ENCODE data around the gene GAB4. TPM values are rescaled to one million over a fixed set of nuclear protein-coding genes. Genes with fewer than 3 reads are reported as not detected.

The GAB4 gene
- total and polyA plus RNA-seq, 2 donors (not counting 3 experiments of a cell fraction or from before 2014, with no cell fraction given), result not detected

- POLR2A ChIA-PET, result no interaction called here
- FAIRE-seq, result no peak
These were observed 85.3 kb downstream of the GAB4 start for GRCh38 chr22:16922706-16923105.

GRCh38 chr22:16922076-16922475 is 85.9 kb downstream of the GAB4 start:
- no TSS peak for BruUV-seq (replicated peaks)
- Histone ChIP-seq H3K36me3 (ENCODE audit: control insufficient read depth in 2 of 2, extremely low read depth in 1 of 2, insufficient read depth in 2 of 2, low read length in 2 of 2) (no peaks in the 10 kb centered on the region), H4K20me1 (replicated peaks; ENCODE audit: control insufficient read depth, extremely low read depth, insufficient read depth, low read length) (no peaks in the 10 kb centered on the region), H3K27me3 (ENCODE audit: control insufficient read depth in 2 of 2, insufficient read depth in 2 of 2, low read length in 2 of 2) (peaks cover 0 to 2% of the 10 kb centered on the region in 2 experiments), H3K79me2 (ENCODE audit: control insufficient read depth, insufficient read depth, low read length) (no peaks in the 10 kb centered on the region), H3K9me3 (replicated peaks; ENCODE audit: control insufficient read depth, insufficient read depth, low read length) (no peaks in the 10 kb centered on the region), H2AFZ (ENCODE audit: low read depth, low read length) (no peak overlapping the region), H3K4me2 (ENCODE audit: insufficient read depth, low read length) (no peak overlapping the region), H3K27ac (ENCODE audit: insufficient read depth, low read depth, low read length) (no peak overlapping the region), H3K4me3 (replicated peaks in 1 of 3; ENCODE audit: insufficient read depth in 1 of 3, low read depth in 1 of 3, low read length in 3 of 3) (no peak overlapping the region), H3K9ac (replicated peaks; ENCODE audit: extremely low read depth, insufficient read depth, low read length) (no peak overlapping the region), H3K9me1 (replicated peaks; ENCODE audit: control insufficient read depth, extremely low read depth, insufficient read depth, low read length) (no peaks in the 10 kb centered on the region), H3K4me1 (ENCODE audit: control insufficient read depth, extremely low read depth, insufficient read depth, low read length) (no peaks in the 10 kb centered on the region)
- FAIRE-seq, result no peak
- POLR2A ChIA-PET, result no interaction called here
- TF ChIP-seq MYC (IDR thresholded peaks at IDR 0.05; ENCODE audit: low read depth, low read length) (no peak), MAX (IDR thresholded peaks at IDR 0.05; ENCODE audit: insufficient read depth, insufficient read length) (no peak), CTCF (IDR thresholded peaks at IDR 0.05; ENCODE audit: extremely low read depth in 1 of 2, insufficient read depth in 1 of 2, low read depth in 1 of 2, low read length in 2 of 2) (no peak), POLR2AphosphoS5 (IDR thresholded peaks at IDR 0.05; ENCODE audit: insufficient read depth, low read depth, low read length) (no peak), EZH2 (IDR thresholded peaks at IDR 0.05; ENCODE audit: borderline replicate concordance, low read depth, low read length, severe bottlenecking) (no peak), FOS (IDR thresholded peaks at IDR 0.05; ENCODE audit: borderline replicate concordance, insufficient read depth, low read length) (no peak), GATA2 (IDR thresholded peaks at IDR 0.05; ENCODE audit: insufficient read depth, insufficient read length, low read depth, low read length) (no peak), POLR2A (IDR thresholded peaks at IDR 0.05; ENCODE audit: low read depth, low read length) (no peak), JUN (IDR thresholded peaks at IDR 0.05; ENCODE audit: borderline replicate concordance, insufficient read depth, insufficient read length, low read depth) (no peak)
- DNase-seq (ENCODE audit: low read depth, low spot score), result no peak
- CTCF ChIA-PET, result interaction anchor here (1.7 kb wide), 1 partner anchor 136 kb away, joined by 9 read pairs; no protein-coding TSS in a partner anchor
- dilution Hi-C loops (cut with MboI; ENCODE audit: extremely low pct_ligation_motif_present, low sequenced_read_pairs), result no loop called here
- intact Hi-C loops (cut with micrococcal nuclease), result no loop called here

More at GRCh38 chr22:16922706-16923105, 85.3 kb downstream of the GAB4 start:
- Histone ChIP-seq H3K4me2 (ENCODE audit: insufficient read depth, low read length) (no peak overlapping the region), H3K4me1 (ENCODE audit: control insufficient read depth, extremely low read depth, insufficient read depth, low read length) (no peaks in the 10 kb centered on the region), H3K9me1 (replicated peaks; ENCODE audit: control insufficient read depth, extremely low read depth, insufficient read depth, low read length) (no peaks in the 10 kb centered on the region), H3K27ac (ENCODE audit: insufficient read depth, low read depth, low read length) (no peak overlapping the region), H3K4me3 (replicated peaks in 1 of 3; ENCODE audit: insufficient read depth in 1 of 3, low read depth in 1 of 3, low read length in 3 of 3) (no peak overlapping the region), H3K36me3 (ENCODE audit: control insufficient read depth in 2 of 2, extremely low read depth in 1 of 2, insufficient read depth in 2 of 2, low read length in 2 of 2) (no peaks in the 10 kb centered on the region), H2AFZ (ENCODE audit: low read depth, low read length) (no peak overlapping the region), H3K27me3 (ENCODE audit: control insufficient read depth in 2 of 2, insufficient read depth in 2 of 2, low read length in 2 of 2) (no peaks in the 10 kb centered on the region), H3K9me3 (replicated peaks; ENCODE audit: control insufficient read depth, insufficient read depth, low read length) (no peaks in the 10 kb centered on the region), H4K20me1 (replicated peaks; ENCODE audit: control insufficient read depth, extremely low read depth, insufficient read depth, low read length) (no peaks in the 10 kb centered on the region), H3K9ac (replicated peaks; ENCODE audit: extremely low read depth, insufficient read depth, low read length) (no peak overlapping the region), H3K79me2 (ENCODE audit: control insufficient read depth, insufficient read depth, low read length) (no peaks in the 10 kb centered on the region)
- BruUV-seq (replicated peaks), result no TSS peak
- intact Hi-C loops (cut with micrococcal nuclease), result no loop called here
- DNase-seq (ENCODE audit: low read depth, low spot score), result no peak
- CTCF ChIA-PET, result no interaction called here
- dilution Hi-C loops (cut with MboI; ENCODE audit: extremely low pct_ligation_motif_present, low sequenced_read_pairs), result no loop called here
- TF ChIP-seq EZH2 (IDR thresholded peaks at IDR 0.05; ENCODE audit: borderline replicate concordance, low read depth, low read length, severe bottlenecking) (no peak), MAX (IDR thresholded peaks at IDR 0.05; ENCODE audit: insufficient read depth, insufficient read length) (no peak), POLR2AphosphoS5 (IDR thresholded peaks at IDR 0.05; ENCODE audit: insufficient read depth, low read depth, low read length) (no peak), GATA2 (IDR thresholded peaks at IDR 0.05; ENCODE audit: insufficient read depth, insufficient read length, low read depth, low read length) (no peak), FOS (IDR thresholded peaks at IDR 0.05; ENCODE audit: borderline replicate concordance, insufficient read depth, low read length) (no peak)
